ENCODE measurements around the gene BAG3.

The BAG3 gene

GRCh38 chr10:119725828-119726675, 74.9 kb downstream of the BAG3 start, which contains the start of gene INPP5F:
Gene INPP5F (plus strand): TSS chr10:119726050. CDS start chr10:119726263, 213 bp downstream.
- peak; percentile 97 to 99 for DNase-seq (ENCODE audit: low read depth in 2 of 2)

- no peak for DNase-seq (ENCODE audit: low read depth in 2 of 2)
These were observed 75.6 kb downstream of the BAG3 start for GRCh38 chr10:119726676-119727261.

Measured in stimulated activated CD8-positive, alpha-beta memory T cell treated with anti-CD3 and anti-CD28 coated beads, Interleukin-2, amount 100 ng/mL, for 1 hour (primary cell).